AG09309 (cell line): ENCODE measurements around the gene DCAF4.
"Not testable (repeated sequence)": the region's sequence is repeated elsewhere in the genome, so short reads cannot be mapped to it uniquely, and the experiment has no call there.

ENCODE experiments used
- DNase-seq: peaks from one replicate; pipeline ENCODE4 v3.0.0-alpha.2; 2010; ENCODE audit warnings: low read depth
- H3K4me3 ChIP-seq: 2 replicates; pipeline ENCODE4 v1.5.1; 2011; ENCODE audit warnings: mild to moderate bottlenecking, low read depth, low read length, moderate library complexity; ENCODE audit not compliant: control insufficient read depth
- CTCF ChIP-seq: IDR thresholded peaks from 2 replicates; pipeline ENCODE4 v1.5.1; 2011; ENCODE audit warnings: mild to moderate bottlenecking, low read depth, low read length, inconsistent platforms; ENCODE audit not compliant: insufficient read depth, control insufficient read depth; ENCODE audit errors: missing control alignments

DCAF4 gene

DNA sequence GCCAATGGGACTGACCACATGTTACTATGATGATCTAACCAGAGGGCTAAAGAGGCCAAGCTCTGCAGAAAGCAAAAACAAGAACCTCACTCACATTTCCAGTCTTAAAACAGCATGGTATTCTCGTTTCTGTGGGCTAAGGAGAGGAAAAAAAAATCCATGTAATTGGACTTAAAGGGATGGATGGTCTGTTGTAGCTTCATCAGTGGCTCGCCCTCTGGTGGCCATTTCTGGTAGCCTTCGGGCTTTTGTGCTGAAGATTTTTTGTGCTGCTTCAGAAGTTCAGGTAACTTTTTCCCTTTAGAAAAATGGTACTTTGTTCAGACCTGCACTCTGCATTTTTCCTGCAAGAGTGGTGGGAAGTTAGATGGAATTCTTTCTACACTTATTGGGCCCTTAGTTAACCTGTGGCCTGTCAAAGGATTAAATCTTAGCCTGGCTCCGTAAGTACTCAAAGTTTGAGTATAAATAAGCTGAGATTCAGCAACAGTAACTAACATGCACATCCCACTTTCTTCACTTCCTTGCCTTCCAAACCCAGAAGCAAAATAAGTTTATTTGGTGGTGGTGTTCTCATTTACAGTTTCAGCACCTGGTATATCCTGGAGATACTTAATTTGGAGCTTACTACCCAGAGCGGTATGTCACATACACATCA lies 22.3 kb downstream of the DCAF4 start:
- DNase-seq, result peak; percentile 33
- TF ChIP-seq CTCF, result peak; percentile 83
- H3K4me3 ChIP-seq, result no peak overlapping the region

DNA sequence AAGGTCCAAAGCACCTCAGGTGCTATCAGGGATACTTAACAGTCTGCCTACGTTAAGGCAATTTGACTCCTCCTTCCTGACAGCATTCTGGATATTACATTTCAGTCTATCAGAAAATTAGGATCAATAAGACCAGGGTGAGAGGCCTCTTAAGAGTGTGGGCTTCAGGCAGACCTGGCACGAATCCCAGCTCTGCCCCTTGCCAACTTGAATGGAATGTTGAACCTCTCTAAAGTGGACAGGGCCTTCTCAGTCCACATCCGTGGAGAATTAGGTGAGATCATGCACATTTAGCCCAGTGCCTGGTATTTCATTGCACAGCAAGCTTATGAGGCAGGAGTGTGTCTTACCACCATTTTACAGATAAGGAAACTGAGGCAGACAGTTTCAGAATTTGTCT lies 25.9 kb downstream of the DCAF4 start:
- DNase-seq, result no peak
- H3K4me3 ChIP-seq, result no peak overlapping the region
- no peak for TF ChIP-seq CTCF

GRCh38 chr14:72956741-72957140 lies 30.5 kb downstream of the DCAF4 start:
- DNase-seq, H3K4me3 ChIP-seq: not testable (repeated sequence)

DNA sequence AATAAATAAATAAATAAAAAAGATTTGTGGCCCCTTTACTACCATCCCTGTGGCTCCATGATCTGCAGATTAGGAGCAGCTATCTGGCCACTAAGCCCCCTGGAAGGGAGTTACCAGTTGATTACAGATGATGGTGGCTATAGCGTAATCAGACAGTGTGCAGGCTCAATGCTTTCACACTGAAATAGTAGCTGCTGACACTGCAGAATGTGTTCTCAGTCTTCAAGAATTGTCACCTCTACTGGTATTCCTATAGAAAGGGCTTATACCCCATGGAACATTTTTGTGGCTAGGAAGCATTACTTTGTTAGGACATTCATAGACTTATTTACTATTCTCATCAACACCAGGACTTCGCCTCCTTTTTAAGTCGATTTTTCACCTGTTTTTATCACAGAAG lies 30.9 kb downstream of the DCAF4 start:
- DNase-seq, result no peak
- no peak overlapping the region for H3K4me3 ChIP-seq
- no peak for TF ChIP-seq CTCF

GRCh38 chr14:72958548-72958947 lies 32.3 kb downstream of the DCAF4 start:
- no peak overlapping the region for H3K4me3 ChIP-seq
- DNase-seq, result no peak
- no peak for TF ChIP-seq CTCF

DNA sequence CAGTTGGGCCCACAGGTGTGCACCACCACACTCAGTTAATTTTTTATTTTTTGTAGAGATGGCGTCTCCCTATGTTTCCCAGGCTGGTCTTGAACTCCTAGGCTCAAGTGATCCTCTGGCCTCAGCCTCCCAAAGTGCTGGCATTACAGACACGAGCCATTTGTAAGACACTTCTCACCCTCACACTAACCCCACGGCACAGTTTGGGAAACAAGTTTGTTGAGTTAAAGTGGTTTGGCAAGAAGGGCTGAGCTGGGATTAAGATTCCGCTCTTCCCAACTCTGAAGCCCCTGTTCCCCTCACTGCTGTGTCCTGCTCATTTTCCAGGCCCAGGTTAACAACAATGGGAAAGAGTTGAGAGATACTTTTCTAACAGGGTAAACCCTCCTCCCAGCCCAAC lies 34.8 kb downstream of the DCAF4 start:
- H3K4me3 ChIP-seq, DNase-seq: not testable (repeated sequence)

GRCh38 chr14:72961579-72962335 lies 35.5 kb downstream of the DCAF4 start:
- no peak for TF ChIP-seq CTCF
- no peak overlapping the region for H3K4me3 ChIP-seq
- DNase-seq, result no peak

GRCh38 chr14:72962336-72962754 lies 36.1 kb downstream of the DCAF4 start:
- not testable (repeated sequence) for H3K4me3 ChIP-seq, DNase-seq
